ENCODE results near the gene PRKCQ.
A peak's percentile ranks its signal among the peaks of the same experiment; 100 is the strongest.

Gene PRKCQ

GRCh38 chr10:6553937-6554336 is 26.1 kb downstream of the PRKCQ start:
- Histone ChIP-seq H3K9ac (ENCODE audit: low read length) (no peak overlapping the region), H2AFZ (ENCODE audit: low read length) (no peak overlapping the region), H3K27ac (ENCODE audit: low read depth, low read length, poor library complexity, severe bottlenecking) (no peak overlapping the region), H3K36me3 (ENCODE audit: insufficient read depth, low read length) (no peaks in the 10 kb centered on the region), H3K9me2 (ENCODE audit: low read depth, low read length) (no peaks in the 10 kb centered on the region), H3K27me3 (ENCODE audit: insufficient read depth, low read length) (no peaks in the 10 kb centered on the region), H3K79me2 (ENCODE audit: insufficient read depth, low read length) (no peaks in the 10 kb centered on the region), H4K20me1 (ENCODE audit: insufficient read depth, low read length) (no peaks in the 10 kb centered on the region), H3K4me3 (ENCODE audit: low read depth, low read length, poor library complexity, severe bottlenecking) (no peak overlapping the region), H3K9me3 (ENCODE audit: low read length) (no peaks in the 10 kb centered on the region), H3K4me2 (ENCODE audit: low read length) (no peak overlapping the region), H3K4me1 (ENCODE audit: insufficient read depth, low read length, severe bottlenecking) (no peaks in the 10 kb centered on the region), H3F3A (ENCODE audit: insufficient read depth, low read length) (no peaks in the 10 kb centered on the region)
- TF ChIP-seq CTCF (IDR thresholded peaks at IDR 0.05; ENCODE audit: low read length) (no peak), EZH2 (IDR thresholded peaks at IDR 0.05; ENCODE audit: borderline replicate concordance, low read length) (no peak)

GRCh38 chr10:6543431-6544005 is 36.6 kb downstream of the PRKCQ start:
- no peak overlapping the region for H2AFZ ChIP-seq (ENCODE audit: low read length)

GRCh38 chr10:6542999-6543430 is 37.1 kb downstream of the PRKCQ start:
- Histone ChIP-seq H3K9me2 (ENCODE audit: low read depth, low read length) (no peaks in the 10 kb centered on the region), H3K36me3 (ENCODE audit: insufficient read depth, low read length) (no peaks in the 10 kb centered on the region), H3K9me3 (ENCODE audit: low read length) (no peaks in the 10 kb centered on the region), H4K20me1 (ENCODE audit: insufficient read depth, low read length) (no peaks in the 10 kb centered on the region), H3K4me3 (ENCODE audit: low read depth, low read length, poor library complexity, severe bottlenecking) (peak overlapping the region; percentile 12), H2AFZ (ENCODE audit: low read length) (no peak overlapping the region), H3K27ac (ENCODE audit: low read depth, low read length, poor library complexity, severe bottlenecking) (no peak overlapping the region), H3F3A (ENCODE audit: insufficient read depth, low read length) (no peaks in the 10 kb centered on the region), H3K9ac (ENCODE audit: low read length) (no peak overlapping the region), H3K4me2 (ENCODE audit: low read length) (no peak overlapping the region), H3K27me3 (ENCODE audit: insufficient read depth, low read length) (no peaks in the 10 kb centered on the region), H3K79me2 (ENCODE audit: insufficient read depth, low read length) (no peaks in the 10 kb centered on the region), H3K4me1 (ENCODE audit: insufficient read depth, low read length, severe bottlenecking) (no peaks in the 10 kb centered on the region)
- TF ChIP-seq CTCF (IDR thresholded peaks at IDR 0.05; ENCODE audit: low read length) (no peak), EZH2 (IDR thresholded peaks at IDR 0.05; ENCODE audit: borderline replicate concordance, low read length) (no peak)

More at GRCh38 chr10:6543431-6544005, 36.6 kb downstream of the PRKCQ start:
- Histone ChIP-seq H3K79me2 (ENCODE audit: insufficient read depth, low read length) (no peaks in the 10 kb centered on the region), H4K20me1 (ENCODE audit: insufficient read depth, low read length) (no peaks in the 10 kb centered on the region), H3K9me3 (ENCODE audit: low read length) (no peaks in the 10 kb centered on the region), H3K9me2 (ENCODE audit: low read depth, low read length) (no peaks in the 10 kb centered on the region), H3K4me1 (ENCODE audit: insufficient read depth, low read length, severe bottlenecking) (no peaks in the 10 kb centered on the region), H3K36me3 (ENCODE audit: insufficient read depth, low read length) (no peaks in the 10 kb centered on the region), H3F3A (ENCODE audit: insufficient read depth, low read length) (no peaks in the 10 kb centered on the region), H3K27ac (ENCODE audit: low read depth, low read length, poor library complexity, severe bottlenecking) (no peak overlapping the region), H3K9ac (ENCODE audit: low read length) (no peak overlapping the region), H3K27me3 (ENCODE audit: insufficient read depth, low read length) (no peaks in the 10 kb centered on the region), H3K4me2 (ENCODE audit: low read length) (no peak overlapping the region), H3K4me3 (ENCODE audit: low read depth, low read length, poor library complexity, severe bottlenecking) (peak overlapping the region; percentile 12)
- no peak for TF ChIP-seq CTCF (IDR thresholded peaks at IDR 0.05; ENCODE audit: low read length)
- TF ChIP-seq EZH2 (IDR thresholded peaks at IDR 0.05; ENCODE audit: borderline replicate concordance, low read length), result no peak
